GM18519 (cell line): ENCODE results near the gene IRAK3.

Experiments used
- ATAC-seq: cut with Tn5 transposase; IDR thresholded peaks from one replicate; pipeline ENCODE4 v1.9.1; 2021; ENCODE audit warnings: mild to moderate bottlenecking, moderate library complexity; ENCODE audit not compliant: unreplicated experiment, low FRiP score

Gene IRAK3

GRCh38 chr12:66247741-66248140 lies 58.7 kb downstream of the IRAK3 start:
- ATAC-seq = no peak

- ATAC-seq = no peak
Measured at GRCh38 chr12:66251049-66251448, 62.0 kb downstream of the IRAK3 start.

GRCh38 chr12:66252771-66253170 lies 63.8 kb downstream of the IRAK3 start:
- ATAC-seq = no peak

- no peak for ATAC-seq
Measured at GRCh38 chr12:66255737-66256136, 66.7 kb downstream of the IRAK3 start.

- no peak for ATAC-seq
Measured at GRCh38 chr12:66258011-66258410, 69.0 kb downstream of the IRAK3 start.

- ATAC-seq = no peak
Measured at GRCh38 chr12:66262737-66263136, 73.7 kb downstream of the IRAK3 start.

GRCh38 chr12:66268562-66268961 lies 79.5 kb downstream of the IRAK3 start:
- ATAC-seq = no peak

- ATAC-seq = no peak
Measured at GRCh38 chr12:66269142-66269541, 80.1 kb downstream of the IRAK3 start.

GRCh38 chr12:66269757-66270383 lies 80.9 kb downstream of the IRAK3 start:
- ATAC-seq = no peak

- no peak for ATAC-seq
Measured at GRCh38 chr12:66270613-66271012, 81.6 kb downstream of the IRAK3 start.

- ATAC-seq = no peak
Measured at GRCh38 chr12:66272650-66273049, 83.6 kb downstream of the IRAK3 start.

- ATAC-seq = no peak
Measured at GRCh38 chr12:66273147-66273546, 84.1 kb downstream of the IRAK3 start.

- ATAC-seq = no peak
Measured at GRCh38 chr12:66275040-66275439, 86.0 kb downstream of the IRAK3 start.

GRCh38 chr12:66279123-66279712 lies 90.2 kb downstream of the IRAK3 start:
- ATAC-seq = no peak

- ATAC-seq = no peak
Measured at GRCh38 chr12:66280561-66280960, 91.5 kb downstream of the IRAK3 start.

GRCh38 chr12:66282244-66282643 lies 93.2 kb downstream of the IRAK3 start:
- no peak for ATAC-seq

- ATAC-seq = no peak
Measured at GRCh38 chr12:66287275-66287674, 98.3 kb downstream of the IRAK3 start.

GRCh38 chr12:66288121-66288520 lies 99.1 kb downstream of the IRAK3 start:
- ATAC-seq = no peak

GRCh38 chr12:66289485-66289884 lies 100.5 kb downstream of the IRAK3 start:
- ATAC-seq = no peak

GRCh38 chr12:66290716-66291200 lies 101.7 kb downstream of the IRAK3 start:
- no peak for ATAC-seq

- no peak for ATAC-seq
Measured at GRCh38 chr12:66296176-66296683, 107.2 kb downstream of the IRAK3 start.

- ATAC-seq = no peak
Measured at GRCh38 chr12:66297080-66297479, 108.1 kb downstream of the IRAK3 start.
